Prostate gland (tissue), 2 donors: Measurements from ENCODE around the gene DTYMK. TPM values are rescaled to one million over a fixed set of nuclear protein-coding genes. Genes with fewer than 3 reads are reported as not detected.

ENCODE experiments used
- DNase-seq: peaks from one replicate; pipeline ENCODE4 v3.0.0-alpha.2; 2019; ENCODE audit warnings: low spot score
- H3K27ac ChIP-seq, 2 donors: fragments of 200-600 bp; sonication (generic); 2 replicates each; pipeline ENCODE4 v1.5.1; 2017 to 2019
- H3K27me3 ChIP-seq: fragments of 200-600 bp; sonication (generic); replicated peaks from 2 replicates; pipeline ENCODE4 v1.5.1; 2019; ENCODE audit not compliant: insufficient read depth
- H3K36me3 ChIP-seq, 2 donors: fragments of 200-600 bp; sonication (generic); 1 replicate in 1 of 2; 2 replicates in 1 of 2; pipeline versions ENCODE4 v1.5.1 to v1.8.1; 2017 to 2019
- H3K4me1 ChIP-seq: fragments of 200-600 bp; sonication (generic); replicated peaks from 2 replicates; pipeline ENCODE4 v1.5.1; 2019
- H3K4me3 ChIP-seq, 2 donors: fragments of 200-600 bp; sonication (generic); 2 replicates each; pipeline ENCODE4 v1.5.1; 2017 to 2019
- H3K9me3 ChIP-seq: fragments of 200-600 bp; sonication (generic); 2 replicates; pipeline ENCODE4 v1.5.1; 2017
- POLR2A ChIP-seq: fragments of 450-650 bp; IDR thresholded peaks from one replicate; pipeline ENCODE4 v1.6.1; 2016; ENCODE audit warnings: antibody characterized with exemption, mild to moderate bottlenecking
- POLR2AphosphoS5 ChIP-seq: sonication (generic); formaldehyde crosslinking; IDR thresholded peaks from one replicate; pipeline ENCODE4 v1.6.1; 2017; ENCODE audit warnings: antibody characterized with exemption
- WGBS: methylation state at CpG from one replicate; pipeline ENCODE4 v1.1.5; 2018; 5-methylcytosine and 5-hydroxymethylcytosine counted together
- intact Hi-C: fragments of 100-400 bp; cut with DNase I; formaldehyde crosslinking; loops from one replicate; pipeline ENCODE4 v1.14.2; 2022
- total RNA-seq, 2 donors: library from RNA; depleted of rRNA; stranded (reverse); fragments of >200 nt; gene quantifications; one replicate each; pipeline ENCODE4 v1.1.0, GENCODE V29; 2016
- TF ChIP-seq, protein P1 (sequence below), 4 experiments: fragments of 200-600 bp in 2 of 4; fragments of 450-650 bp in 2 of 4; sonication (generic) in 2 of 4; IDR thresholded peaks; 1 replicate in 3 of 4; 2 replicates in 1 of 4; pipeline ENCODE4 v1.5.1; 2016 to 2019; ENCODE audit warnings: antibody characterized with exemption in 4 of 4, mild to moderate bottlenecking in 2 of 4, moderate library complexity in 2 of 4

Gene DTYMK
- total RNA-seq, 2 donors from 2014 or later, result 26.0 to 35.8 TPM

DNA sequence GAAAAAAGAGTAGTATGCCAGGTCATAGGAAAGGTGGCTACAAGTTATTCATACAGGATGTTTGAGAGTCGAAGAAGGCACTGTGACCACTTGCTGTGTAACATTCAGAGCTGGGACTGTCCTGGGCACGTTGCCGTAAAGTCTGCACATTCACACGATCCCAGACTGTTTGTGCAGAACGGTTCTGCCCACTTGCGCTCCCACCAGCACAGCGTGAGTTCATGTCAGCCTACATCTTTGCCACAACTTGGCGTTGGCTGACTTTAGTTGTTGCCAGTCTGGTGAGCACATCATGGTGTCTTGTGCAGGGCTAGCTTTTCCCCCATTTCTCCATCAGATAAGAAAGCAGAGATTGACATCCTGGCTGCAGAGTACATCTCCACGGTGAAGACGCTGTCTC, 22.3 kb upstream of the DTYMK start:
- no peak overlapping the region for H3K4me3 ChIP-seq
- no peak for DNase-seq
- 86% methylated on average over 10 of the region's 10 CpGs for WGBS
- H3K27me3 ChIP-seq, result no peaks in the 10 kb centered on the region
- no peak overlapping the region for H3K27ac ChIP-seq
- H3K36me3 ChIP-seq, result peaks cover 11 to 17% of the 10 kb centered on the region in 2 donors
- TF ChIP-seq POLR2A (no peak), POLR2AphosphoS5 (no peak)
- TF ChIP-seq, protein P1, sequence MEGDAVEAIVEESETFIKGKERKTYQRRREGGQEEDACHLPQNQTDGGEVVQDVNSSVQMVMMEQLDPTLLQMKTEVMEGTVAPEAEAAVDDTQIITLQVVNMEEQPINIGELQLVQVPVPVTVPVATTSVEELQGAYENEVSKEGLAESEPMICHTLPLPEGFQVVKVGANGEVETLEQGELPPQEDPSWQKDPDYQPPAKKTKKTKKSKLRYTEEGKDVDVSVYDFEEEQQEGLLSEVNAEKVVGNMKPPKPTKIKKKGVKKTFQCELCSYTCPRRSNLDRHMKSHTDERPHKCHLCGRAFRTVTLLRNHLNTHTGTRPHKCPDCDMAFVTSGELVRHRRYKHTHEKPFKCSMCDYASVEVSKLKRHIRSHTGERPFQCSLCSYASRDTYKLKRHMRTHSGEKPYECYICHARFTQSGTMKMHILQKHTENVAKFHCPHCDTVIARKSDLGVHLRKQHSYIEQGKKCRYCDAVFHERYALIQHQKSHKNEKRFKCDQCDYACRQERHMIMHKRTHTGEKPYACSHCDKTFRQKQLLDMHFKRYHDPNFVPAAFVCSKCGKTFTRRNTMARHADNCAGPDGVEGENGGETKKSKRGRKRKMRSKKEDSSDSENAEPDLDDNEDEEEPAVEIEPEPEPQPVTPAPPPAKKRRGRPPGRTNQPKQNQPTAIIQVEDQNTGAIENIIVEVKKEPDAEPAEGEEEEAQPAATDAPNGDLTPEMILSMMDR (IDR thresholded peaks at IDR 0.05), result no peak
- H3K4me1 ChIP-seq, result no peaks in the 10 kb centered on the region
- intact Hi-C loops, result no loop called here
- H3K9me3 ChIP-seq, result no peaks in the 10 kb centered on the region

DNA sequence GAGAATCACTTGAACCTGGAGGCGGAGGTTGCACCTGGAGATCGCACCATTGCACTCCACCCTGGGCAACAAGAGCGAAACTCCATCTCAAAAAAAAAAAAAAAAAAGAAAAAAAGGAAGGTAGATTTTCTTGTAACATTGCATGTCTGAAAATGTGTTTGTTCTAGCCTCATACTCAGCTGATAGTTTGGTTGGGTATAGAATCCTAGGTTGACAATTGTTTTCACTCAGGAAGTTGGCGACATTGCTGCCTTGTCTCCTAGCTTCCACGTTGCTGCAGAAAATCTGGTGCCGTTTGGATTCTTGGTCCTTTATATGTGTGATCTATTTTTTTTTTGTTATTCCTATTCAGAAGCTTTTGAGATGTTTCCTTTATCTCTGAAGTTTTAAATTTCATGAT, 19.9 kb upstream of the DTYMK start:
- DNase-seq, result no peak
- Histone ChIP-seq H3K4me1 (peaks cover 7% of the 10 kb centered on the region), H3K4me3 (no peak overlapping the region), H3K36me3 (peaks cover 4 to 9% of the 10 kb centered on the region in 2 donors), H3K27ac (no peak overlapping the region), H3K9me3 (no peaks in the 10 kb centered on the region), H3K27me3 (no peaks in the 10 kb centered on the region)
- intact Hi-C loops, result no loop called here
- WGBS, result 98% methylated on average over 6 of the region's 6 CpGs
- TF ChIP-seq POLR2A, result no peak
- TF ChIP-seq POLR2AphosphoS5, result no peak
- TF ChIP-seq, protein P1 (IDR thresholded peaks at IDR 0.05), result no peak

DNA sequence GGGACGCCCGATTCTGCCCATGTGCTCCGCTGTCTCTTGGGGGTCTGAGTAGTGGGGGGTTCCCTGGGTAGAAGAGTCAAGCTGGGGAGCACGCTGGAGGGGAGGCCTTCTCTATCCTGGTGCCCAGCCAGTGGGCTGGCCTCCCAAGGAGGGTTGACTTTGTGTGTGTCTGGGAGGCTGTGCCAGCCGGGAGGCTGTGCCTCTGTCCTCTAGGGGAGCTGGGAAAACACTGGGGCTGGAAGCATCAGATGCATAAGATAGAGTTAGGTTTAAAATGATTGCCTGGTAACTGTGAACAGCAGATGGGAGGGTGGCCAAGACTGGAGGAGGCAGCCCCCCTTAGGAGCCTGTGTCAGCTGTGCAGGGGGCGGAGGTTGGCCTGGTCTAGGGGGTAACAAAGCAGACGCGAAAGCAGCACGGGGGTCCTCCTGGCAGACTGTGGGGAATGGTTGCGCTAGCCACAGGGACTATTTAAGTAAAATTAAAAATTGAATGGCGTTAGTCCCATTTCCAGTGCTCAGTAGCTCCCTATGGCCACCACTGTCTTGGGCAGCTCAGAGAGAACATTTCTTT, 16.5 kb upstream of the DTYMK start:
- Histone ChIP-seq H3K27ac (peak overlapping the region; percentile 89 to 90), H3K27me3 (no peaks in the 10 kb centered on the region), H3K36me3 (peaks cover 0 to 4% of the 10 kb centered on the region in 2 donors), H3K9me3 (no peaks in the 10 kb centered on the region), H3K4me1 (peaks cover 7% of the 10 kb centered on the region), H3K4me3 (peak overlapping the region; percentile 92 to 96)
- intact Hi-C loops, result loop anchor here (5.0 kb wide), 1 partner anchor 179 kb away; no protein-coding TSS in a partner anchor
- 44% methylated on average over 11 of the region's 11 CpGs for WGBS
- TF ChIP-seq, protein P1 (IDR thresholded peaks at IDR 0.05), result no peak
- no peak for TF ChIP-seq POLR2AphosphoS5
- TF ChIP-seq POLR2A, result no peak
- no peak for DNase-seq

DNA sequence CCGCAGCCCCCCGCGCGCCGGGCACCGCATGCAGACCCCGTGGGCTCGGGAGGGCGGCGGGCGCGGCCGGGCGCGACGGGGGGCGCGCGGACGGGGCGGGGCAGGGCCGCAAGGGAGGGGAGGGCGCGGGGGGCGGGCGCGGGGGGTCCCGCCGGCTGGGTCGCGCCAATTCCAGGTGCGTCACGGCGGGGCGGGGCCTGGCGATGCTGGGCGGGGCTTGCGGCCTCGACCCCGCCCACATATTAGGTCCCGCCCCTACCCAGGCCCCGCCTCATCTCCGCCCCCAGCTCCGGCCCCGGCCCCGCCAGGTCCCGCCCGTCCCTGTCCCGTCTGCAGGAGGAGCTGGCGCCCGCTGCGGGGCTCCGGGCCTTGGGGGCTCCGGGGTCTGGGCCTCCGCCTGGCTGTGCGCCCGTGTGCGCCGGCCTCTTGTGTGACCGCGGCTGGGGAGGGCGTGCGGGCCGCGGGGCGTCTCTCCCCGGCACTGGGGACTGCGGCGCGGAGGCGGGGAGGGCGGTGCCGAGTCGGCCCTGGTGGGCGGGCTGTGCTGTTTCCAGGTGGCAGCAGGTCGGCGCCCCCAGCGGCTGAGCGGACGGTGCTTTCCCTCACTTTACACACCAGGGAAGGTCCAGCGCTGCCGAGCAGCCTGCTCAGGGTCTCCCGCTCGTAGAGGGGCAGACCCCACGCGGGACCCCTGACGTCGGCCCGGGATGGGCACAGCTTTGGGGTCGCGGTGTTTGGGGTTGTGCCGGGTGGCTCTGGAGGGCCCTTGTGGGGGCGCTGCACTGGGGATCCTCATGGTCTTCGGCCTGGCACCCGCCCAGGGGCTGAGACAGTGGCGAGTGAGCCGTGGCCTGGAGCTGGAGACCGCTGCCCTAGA, 15.8 kb upstream of the DTYMK start:
- intact Hi-C loops, result loop anchor here (5.0 kb wide), 1 partner anchor 180 kb away; no protein-coding TSS in a partner anchor
- H3K4me1 ChIP-seq, result peaks cover 7% of the 10 kb centered on the region
- WGBS, result 1% methylated on average over 49 of the region's 98 CpGs
- no peaks in the 10 kb centered on the region for H3K27me3 ChIP-seq
- no peaks in the 10 kb centered on the region for H3K9me3 ChIP-seq
- TF ChIP-seq POLR2A (no peak), POLR2AphosphoS5 (no peak)
- TF ChIP-seq, protein P1 (IDR thresholded peaks at IDR 0.05), result peak in 3 of 4 experiments; percentile 16 to 58 (median 49)
- H3K36me3 ChIP-seq, result peaks cover 0 to 4% of the 10 kb centered on the region in 2 donors
- H3K4me3 ChIP-seq, result peak overlapping the region; percentile 92 to 96
- peak overlapping the region; percentile 89 to 90 for H3K27ac ChIP-seq
- peak; percentile 85 for DNase-seq
